Neural cell (in vitro differentiated cells): ENCODE results near the gene HOXA1. TPM values are rescaled to one million over a fixed set of nuclear protein-coding genes. Genes with fewer than 3 reads are reported as not detected.

Experiments used
- H2AFZ ChIP-seq: fragments of 200-600, 300-800 bp; sonication (generic), shearing (Covaris generic); 2 replicates; pipeline ENCODE4 v1.6.0; 2014; ENCODE audit warnings: low read depth, mild to moderate bottlenecking, antibody characterized with exemption, low read length, moderate library complexity
- H3F3A ChIP-seq: fragments of 200-600 bp; shearing (Covaris generic); 2 replicates; pipeline ENCODE4 v1.6.1; 2016; ENCODE audit warnings: mild to moderate bottlenecking, moderate library complexity, mixed read lengths, antibody characterized with exemption, low read length; ENCODE audit not compliant: insufficient read depth, poor library complexity, severe bottlenecking
- H3K27ac ChIP-seq: fragments of 200-600, 300-800 bp; sonication (generic), shearing (Covaris generic); 2 replicates; pipeline ENCODE4 v1.5.1; 2014; ENCODE audit warnings: mild to moderate bottlenecking, low read length, moderate library complexity
- H3K27me3 ChIP-seq: fragments of 300-800, 200-600 bp; sonication (generic), shearing (Covaris generic); 2 replicates; pipeline ENCODE4 v1.6.0; 2014; ENCODE audit warnings: mild to moderate bottlenecking, low read depth, low read length, moderate library complexity; ENCODE audit not compliant: insufficient read depth
- H3K36me3 ChIP-seq: fragments of 300-800, 200-600 bp; sonication (generic), shearing (Covaris generic); 2 replicates; pipeline ENCODE4 v1.5.1; 2014; ENCODE audit warnings: mild to moderate bottlenecking, antibody characterized with exemption, low read length, moderate library complexity; ENCODE audit not compliant: insufficient read depth
- H3K4me2 ChIP-seq: fragments of 300-800, 200-600 bp; sonication (generic), shearing (Covaris generic); 2 replicates; pipeline ENCODE4 v1.6.0; 2014; ENCODE audit warnings: mild to moderate bottlenecking, low read length
- H3K4me3 ChIP-seq: fragments of 300-800, 200-600 bp; sonication (generic), shearing (Covaris generic); 2 replicates; pipeline ENCODE4 v1.5.1; 2014; ENCODE audit warnings: mild to moderate bottlenecking, low read length, moderate library complexity
- H3K79me2 ChIP-seq: fragments of 200-600 bp; shearing (Covaris generic); replicated peaks from 2 replicates; pipeline ENCODE4 v1.6.0; 2014; ENCODE audit warnings: mild to moderate bottlenecking, low read length, moderate library complexity; ENCODE audit not compliant: insufficient read depth
- H3K9ac ChIP-seq: fragments of 300-800, 200-600 bp; sonication (generic), shearing (Covaris generic); 2 replicates; pipeline ENCODE4 v1.6.1; 2016; ENCODE audit warnings: mild to moderate bottlenecking, low read length, mixed read lengths
- H3K9me2 ChIP-seq: fragments of 200-600 bp; shearing (Covaris generic); 2 replicates; pipeline ENCODE4 v1.6.1; 2016; ENCODE audit warnings: mild to moderate bottlenecking, low read length, mixed read lengths; ENCODE audit not compliant: insufficient read depth
- H3K9me3 ChIP-seq: fragments of 200-600, 300-800 bp; sonication (generic), shearing (Covaris generic); 2 replicates; pipeline ENCODE4 v1.6.1; 2016; ENCODE audit warnings: mild to moderate bottlenecking, mixed run types, low read length, moderate library complexity, mixed read lengths
- H4K20me1 ChIP-seq: fragments of 200-600 bp; shearing (Covaris generic); 2 replicates; pipeline ENCODE4 v1.6.1; 2016; ENCODE audit warnings: mild to moderate bottlenecking, mixed run types; ENCODE audit not compliant: insufficient read depth
- CTCF ChIP-seq: fragments of 450-650 bp; IDR thresholded peaks from 2 replicates; pipeline ENCODE4 v1.5.1; 2014; ENCODE audit warnings: antibody characterized with exemption, mild to moderate bottlenecking, moderate library complexity; ENCODE audit not compliant: poor library complexity, severe bottlenecking
- EP300 ChIP-seq: fragments of 450-650 bp; conservative IDR thresholded peaks from 2 replicates; pipeline ENCODE4 v1.6.1; 2014; ENCODE audit warnings: antibody characterized with exemption, mild to moderate bottlenecking, moderate library complexity; ENCODE audit not compliant: poor library complexity, severe bottlenecking
- MXI1 ChIP-seq: fragments of 450-650 bp; conservative IDR thresholded peaks from 2 replicates; pipeline ENCODE4 v1.6.1; 2014; ENCODE audit warnings: antibody characterized with exemption, mild to moderate bottlenecking; ENCODE audit not compliant: poor library complexity, severe bottlenecking
- POLR2AphosphoS5 ChIP-seq: IDR thresholded peaks from 2 replicates; pipeline ENCODE4 v1.6.1; 2012
- REST ChIP-seq: IDR thresholded peaks from 2 replicates; pipeline ENCODE4 v1.6.1; 2012; ENCODE audit warnings: borderline replicate concordance
- SMC3 ChIP-seq: fragments of 450-650 bp; conservative IDR thresholded peaks from 2 replicates; pipeline ENCODE4 v1.6.1; 2014; ENCODE audit warnings: antibody characterized with exemption, mild to moderate bottlenecking, moderate library complexity; ENCODE audit not compliant: poor library complexity
- TAF1 ChIP-seq: IDR thresholded peaks from 2 replicates; pipeline ENCODE4 v1.6.1; 2012; ENCODE audit warnings: low read depth
- polyA plus RNA-seq: library from polyadenylated mRNA; depleted of rRNA; stranded (reverse); fragments of >200 nt; gene quantifications from 2 replicates; pipeline ENCODE4 v1.2.3, GENCODE V29; 2014

Gene HOXA1
- polyA plus RNA-seq, 1 donor from 2014 or later = not detected

GRCh38 chr7:27088002-27088922 is 7.5 kb downstream of the HOXA1 start:
- Histone ChIP-seq H3K9me2 (no peaks in the 10 kb centered on the region), H2AFZ (no peak overlapping the region), H3K9ac (no peak overlapping the region), H3K27me3 (peaks cover 89% of the 10 kb centered on the region), H3K36me3 (no peaks in the 10 kb centered on the region), H4K20me1 (no peaks in the 10 kb centered on the region), H3K4me2 (no peak overlapping the region), H3K79me2 (no peaks in the 10 kb centered on the region), H3F3A (no peaks in the 10 kb centered on the region), H3K4me3 (no peak overlapping the region), H3K27ac (no peak overlapping the region), H3K9me3 (peaks cover 15% of the 10 kb centered on the region)
- TF ChIP-seq EP300 = no peak
- TF ChIP-seq REST = no peak
- no peak for TF ChIP-seq SMC3
- TF ChIP-seq TAF1 = no peak
- TF ChIP-seq CTCF = no peak
- no peak for TF ChIP-seq POLR2AphosphoS5
- no peak for TF ChIP-seq MXI1

GRCh38 chr7:27083646-27084045 is 12.2 kb downstream of the HOXA1 start:
- peaks cover 43% of the 10 kb centered on the region for H3K27me3 ChIP-seq
- H3F3A ChIP-seq = no peaks in the 10 kb centered on the region
- no peak overlapping the region for H3K4me3 ChIP-seq

More at GRCh38 chr7:27083646-27084045, 12.2 kb downstream of the HOXA1 start:
- Histone ChIP-seq H3K9me2 (no peaks in the 10 kb centered on the region), H2AFZ (no peak overlapping the region), H4K20me1 (no peaks in the 10 kb centered on the region), H3K36me3 (no peaks in the 10 kb centered on the region), H3K79me2 (no peaks in the 10 kb centered on the region), H3K9me3 (peaks cover 13% of the 10 kb centered on the region), H3K4me2 (no peak overlapping the region), H3K9ac (no peak overlapping the region), H3K27ac (no peak overlapping the region)
- TF ChIP-seq CTCF (no peak), TAF1 (no peak)
